ENCODE data around the gene ENPP1. TPM values are rescaled to one million over a fixed set of nuclear protein-coding genes. Genes with fewer than 3 reads are reported as not detected.

The ENPP1 gene
- total and polyA plus RNA-seq, 9 of the 15 experiments (the other 6 are each of a cell fraction or from before 2014, with no cell fraction given) = 0.03 to 0.56 (median 0.14) TPM

DNA sequence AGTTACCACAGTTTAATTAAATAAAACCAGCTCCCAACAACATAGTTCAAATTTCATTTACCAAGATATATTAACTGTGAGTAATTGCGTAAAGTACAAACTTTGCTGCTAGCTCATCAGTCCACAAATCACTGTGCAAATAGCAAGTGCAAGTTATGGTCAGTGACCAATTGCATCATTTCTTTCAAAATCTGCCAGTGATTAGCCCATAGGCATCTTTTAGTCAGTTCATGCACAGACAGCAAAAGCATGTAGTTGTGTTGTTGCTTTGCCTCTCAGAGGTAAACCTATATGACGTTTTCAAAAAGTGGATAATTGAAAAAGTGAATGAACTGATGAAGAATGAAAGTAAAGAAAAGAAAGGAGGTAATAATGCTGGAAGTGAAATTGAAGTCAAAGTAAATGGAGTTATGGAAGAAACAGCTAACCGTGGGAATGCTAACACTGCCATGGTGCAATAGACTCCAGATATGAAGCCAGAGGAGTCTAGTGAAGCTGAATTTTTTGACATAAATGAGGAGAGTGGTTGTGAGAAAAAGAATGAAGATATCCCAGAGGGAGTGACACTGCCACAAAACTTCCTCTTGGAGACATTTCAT is 36.5 kb downstream of the ENPP1 start:
- no TSS peak for BruUV-seq (replicated peaks)
- in situ Hi-C loops (cut with MboI) (no loop called here), intact Hi-C loops (cut with micrococcal nuclease) (no loop called here)
- Histone ChIP-seq H3K27me3 (ENCODE audit: control insufficient read depth in 2 of 2, insufficient read depth in 2 of 2, low read length in 2 of 2) (peaks cover 0 to 4% of the 10 kb centered on the region in 2 experiments; a peak in 1 of 5 replicates), H3K27ac (ENCODE audit: extremely low read depth, low read depth, low read length) (no peak overlapping the region), H3K9me1 (ENCODE audit: control insufficient read depth, insufficient read depth, low read length) (no peaks in the 10 kb centered on the region), H3K79me2 (ENCODE audit: control insufficient read depth, insufficient read depth, low read length) (no peaks in the 10 kb centered on the region), H3K36me3 (ENCODE audit: control insufficient read depth, insufficient read depth, low read length) (no peaks in the 10 kb centered on the region), H3K4me1 (replicated peaks in 1 of 2; ENCODE audit: control insufficient read depth in 2 of 2, insufficient read depth in 2 of 2, low read length in 2 of 2) (no peaks in the 10 kb centered on the region), H3K4me3 (no peak overlapping the region), H2AFZ (ENCODE audit: low read depth, low read length) (no peak overlapping the region), H3K4me2 (ENCODE audit: insufficient read depth, low read length) (no peak overlapping the region), H4K20me1 (replicated peaks; ENCODE audit: control insufficient read depth, insufficient read depth, low read length) (no peaks in the 10 kb centered on the region), H3K9me3 (replicated peaks; ENCODE audit: control insufficient read depth, insufficient read depth, low read depth, low read length) (no peaks in the 10 kb centered on the region), H3K9ac (ENCODE audit: insufficient read depth in 1 of 2, low read depth in 2 of 2, low read length in 2 of 2) (no peak overlapping the region)
- ATAC-seq (no peak), FAIRE-seq (no peak), DNase-seq (ENCODE audit: extremely low read depth in 1 of 4, low spot score in 3 of 4) (no peak)
- CTCF ChIA-PET (ENCODE audit: low intra/inter-chr PET ratio) = interaction anchor here (1.1 kb wide), 1 partner anchor 11 kb away, joined by 3 read pairs; no protein-coding TSS in a partner anchor
- TF ChIP-seq CEBPG (CRISPR knock-in tag; IDR thresholded peaks at IDR 0.05) (no peak), CEBPG (tag; conservative IDR thresholded peaks at IDR 0.05 in 1 of 2, IDR thresholded peaks at IDR 0.05 in 1 of 2) (peak in 1 of 2 experiments; percentile 60; a peak in 2 of 4 replicates), PHF20 (IDR thresholded peaks at IDR 0.05; ENCODE audit: partially characterized antibody) (no peak), ZNF41 (CRISPR knock-in tag; conservative IDR thresholded peaks at IDR 0.05) (no peak), CEBPB (tag; IDR thresholded peaks at IDR 0.05) (no peak), FOXK2 (conservative IDR thresholded peaks at IDR 0.05 in 1 of 2, IDR thresholded peaks at IDR 0.05 in 1 of 2; ENCODE audit: low read depth in 2 of 2) (no peak)
- 6% methylated on average over 3 of the region's 3 CpGs for WGBS (ENCODE audit: insufficient coverage, low coverage, missing lambda C conversion rate)
- POLR2A ChIA-PET = interaction anchor here (0.7 to 0.9 kb wide), 2 partner anchors 9 to 14 kb away, joined by 3 read pairs; no protein-coding TSS in a partner anchor

Measured in K562 (cell line).